Measurements from ENCODE around the gene SLC25A21. TPM values are rescaled to one million over a fixed set of nuclear protein-coding genes. Genes with fewer than 3 reads are reported as not detected.

Gene SLC25A21
- total RNA-seq, 1 experiment from 2014 or later: 7.1 TPM

- no peak for DNase-seq
- Mint-ChIP-seq H3K27ac (no peak overlapping the region), H3K36me3 (ENCODE audit: insufficient read depth in 1 of 3, low read depth in 3 of 3) (no peaks in the 10 kb centered on the region), H3K4me3 (no peak overlapping the region), H3K9me3 (no peaks in the 10 kb centered on the region), H3K4me1 (peaks cover 0 to 4% of the 10 kb centered on the region in 2 experiments; a peak in 2 of 4 replicates), H3K27me3 (ENCODE audit: low read depth) (peaks cover 6% of the 10 kb centered on the region)
- Histone ChIP-seq H2BK5ac (ENCODE audit: insufficient read length, low read length) (no peak overlapping the region), H3K27me3 (ENCODE audit: insufficient read depth, low read length) (no peaks in the 10 kb centered on the region), H3K56ac (ENCODE audit: insufficient read length, low read depth, low read length) (no peak overlapping the region), H3K4me2 (ENCODE audit: insufficient read depth, insufficient read length, low read length) (no peak overlapping the region), H4K8ac (replicated peaks; ENCODE audit: insufficient read length, low read depth, low read length) (no peak overlapping the region), H2AFZ (ENCODE audit: low read length) (no peak overlapping the region), H3K14ac (ENCODE audit: insufficient read depth, low read length) (no peak overlapping the region), H3K4me1 (ENCODE audit: insufficient read depth, low read length) (no peaks in the 10 kb centered on the region), H2BK120ac (ENCODE audit: low read depth, low read length, poor library complexity, severe bottlenecking) (no peak overlapping the region), H3K23ac (ENCODE audit: insufficient read length, low read depth, low read length) (no peak overlapping the region), H3K23me2 (ENCODE audit: insufficient read length, low read depth, low read length, poor library complexity, severe bottlenecking) (no peaks in the 10 kb centered on the region), H3T11ph (ENCODE audit: low read length) (no peak overlapping the region), H3K9ac (ENCODE audit: extremely low read depth, insufficient read length, low read length) (no peak overlapping the region), H3K27ac (ENCODE audit: insufficient read length, low read depth, low read length) (no peak overlapping the region), H4K5ac (ENCODE audit: insufficient read length, low read depth, low read length) (no peak overlapping the region), H3K18ac (ENCODE audit: insufficient read length, low read depth, low read length) (no peak overlapping the region), H3K79me2 (ENCODE audit: insufficient read depth, low read length) (no peaks in the 10 kb centered on the region), H3K79me1 (ENCODE audit: insufficient read depth, low read depth, low read length, poor library complexity, severe bottlenecking) (no peaks in the 10 kb centered on the region), H2BK20ac (ENCODE audit: low read depth, low read length, poor library complexity, severe bottlenecking) (no peak overlapping the region), H4K20me1 (ENCODE audit: control insufficient read depth, insufficient read depth, insufficient read length) (no peaks in the 10 kb centered on the region), H2BK15ac (ENCODE audit: low read depth, low read length) (no peak overlapping the region), H2BK12ac (ENCODE audit: insufficient read length, low read depth, low read length) (no peak overlapping the region), H2AK5ac (ENCODE audit: insufficient read length, low read length) (no peak overlapping the region), H3K9me3 (ENCODE audit: control insufficient read depth, low read depth, low read length) (no peaks in the 10 kb centered on the region), H3K4ac (ENCODE audit: low read depth, low read length) (no peak overlapping the region), H4K91ac (ENCODE audit: insufficient read length, low read depth, low read length) (no peak overlapping the region)
- no CpG with 5 or more reads among the region's 7 CpGs for WGBS (ENCODE audit: extremely low coverage, insufficient read length, low lambda C conversion rate)
- no peak for TF ChIP-seq CTCF (conservative IDR thresholded peaks at IDR 0.05)
These were observed 434.1 kb downstream of the SLC25A21 start for GRCh38 chr14:36738269-36738668.

Measured in H9 (cell line).